KMS-11 (cell line): ENCODE data around the gene MS4A1.

Experiments used
- H2AFZ ChIP-seq: fragments of 200-600 bp; sonication (generic); 2 replicates; pipeline ENCODE4 v1.6.1; 2016; ENCODE audit warnings: antibody characterized with exemption, mixed run types, low read depth
- H3K27ac ChIP-seq: fragments of 200-600 bp; sonication (generic); 2 replicates; pipeline ENCODE4 v1.6.1; 2016; ENCODE audit warnings: mild to moderate bottlenecking, mixed run types
- H3K27me3 ChIP-seq: fragments of 200-600 bp; sonication (generic); 2 replicates; pipeline ENCODE4 v1.6.1; 2017; ENCODE audit warnings: mild to moderate bottlenecking, low read depth, mixed run types, moderate library complexity; ENCODE audit not compliant: insufficient read depth
- H3K36me3 ChIP-seq: fragments of 200-600 bp; sonication (generic); 2 replicates; pipeline ENCODE4 v1.6.1; 2017; ENCODE audit warnings: mild to moderate bottlenecking, mixed run types; ENCODE audit not compliant: insufficient read depth
- H3K4me1 ChIP-seq: fragments of 200-600 bp; sonication (generic); 2 replicates; pipeline ENCODE4 v1.6.1; 2016; ENCODE audit warnings: mild to moderate bottlenecking, low read depth, mixed run types; ENCODE audit not compliant: poor library complexity, severe bottlenecking
- H3K4me2 ChIP-seq: fragments of 200-600 bp; sonication (generic); 2 replicates; pipeline ENCODE4 v1.7.0; 2016; ENCODE audit warnings: mild to moderate bottlenecking, mixed run types
- H3K4me3 ChIP-seq: fragments of 200-600 bp; sonication (generic); IDR thresholded peaks from 2 replicates; pipeline ENCODE4 v1.6.1; 2017; ENCODE audit warnings: low read depth, low read length, mixed read lengths; ENCODE audit not compliant: insufficient read depth
- H3K79me2 ChIP-seq: fragments of 200-600 bp; sonication (generic); 2 replicates; pipeline ENCODE4 v1.6.1; 2016; ENCODE audit warnings: low read depth, mixed run types; ENCODE audit not compliant: insufficient read depth
- H3K9ac ChIP-seq: fragments of 200-600 bp; sonication (generic); 2 replicates; pipeline ENCODE4 v1.6.1; 2016; ENCODE audit warnings: mild to moderate bottlenecking, mixed run types
- H4K20me1 ChIP-seq: fragments of 200-600 bp; sonication (generic); 2 replicates; pipeline ENCODE4 v1.6.1; 2016; ENCODE audit warnings: mild to moderate bottlenecking, mixed run types; ENCODE audit not compliant: insufficient read depth
- TF ChIP-seq, protein P1 (sequence below): fragments of 200-600 bp; sonication (generic); conservative IDR thresholded peaks from 2 replicates; pipeline ENCODE4 v1.6.1; 2017; ENCODE audit warnings: low read depth, mild to moderate bottlenecking, antibody characterized with exemption, low read length, moderate library complexity, mixed read lengths

The MS4A1 gene

DNA sequence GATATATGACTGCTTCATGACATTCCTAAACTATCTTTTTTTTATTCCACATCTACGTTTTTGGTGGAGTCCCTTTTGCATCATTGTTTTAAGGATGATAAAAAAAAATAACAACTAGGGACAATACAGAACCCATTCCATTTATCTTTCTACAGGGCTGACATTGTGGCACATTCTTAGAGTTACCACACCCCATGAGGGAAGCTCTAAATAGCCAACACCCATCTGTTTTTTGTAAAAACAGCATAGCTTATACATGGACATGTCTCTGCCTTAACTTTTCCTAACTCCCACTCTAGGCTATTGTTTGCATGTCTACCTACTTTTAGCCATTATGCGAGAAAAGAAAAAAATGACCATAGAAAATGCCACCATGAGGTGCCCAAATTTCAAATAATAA is 13.2 kb downstream of the MS4A1 start:
- Histone ChIP-seq H3K4me3 (no peak overlapping the region), H2AFZ (no peak overlapping the region), H3K79me2 (no peaks in the 10 kb centered on the region), H3K27me3 (no peaks in the 10 kb centered on the region), H4K20me1 (no peaks in the 10 kb centered on the region), H3K9ac (no peak overlapping the region), H3K4me2 (no peak overlapping the region), H3K36me3 (no peaks in the 10 kb centered on the region), H3K27ac (no peak overlapping the region), H3K4me1 (no peaks in the 10 kb centered on the region)
- TF ChIP-seq, protein P1, sequence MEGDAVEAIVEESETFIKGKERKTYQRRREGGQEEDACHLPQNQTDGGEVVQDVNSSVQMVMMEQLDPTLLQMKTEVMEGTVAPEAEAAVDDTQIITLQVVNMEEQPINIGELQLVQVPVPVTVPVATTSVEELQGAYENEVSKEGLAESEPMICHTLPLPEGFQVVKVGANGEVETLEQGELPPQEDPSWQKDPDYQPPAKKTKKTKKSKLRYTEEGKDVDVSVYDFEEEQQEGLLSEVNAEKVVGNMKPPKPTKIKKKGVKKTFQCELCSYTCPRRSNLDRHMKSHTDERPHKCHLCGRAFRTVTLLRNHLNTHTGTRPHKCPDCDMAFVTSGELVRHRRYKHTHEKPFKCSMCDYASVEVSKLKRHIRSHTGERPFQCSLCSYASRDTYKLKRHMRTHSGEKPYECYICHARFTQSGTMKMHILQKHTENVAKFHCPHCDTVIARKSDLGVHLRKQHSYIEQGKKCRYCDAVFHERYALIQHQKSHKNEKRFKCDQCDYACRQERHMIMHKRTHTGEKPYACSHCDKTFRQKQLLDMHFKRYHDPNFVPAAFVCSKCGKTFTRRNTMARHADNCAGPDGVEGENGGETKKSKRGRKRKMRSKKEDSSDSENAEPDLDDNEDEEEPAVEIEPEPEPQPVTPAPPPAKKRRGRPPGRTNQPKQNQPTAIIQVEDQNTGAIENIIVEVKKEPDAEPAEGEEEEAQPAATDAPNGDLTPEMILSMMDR, result no peak

DNA sequence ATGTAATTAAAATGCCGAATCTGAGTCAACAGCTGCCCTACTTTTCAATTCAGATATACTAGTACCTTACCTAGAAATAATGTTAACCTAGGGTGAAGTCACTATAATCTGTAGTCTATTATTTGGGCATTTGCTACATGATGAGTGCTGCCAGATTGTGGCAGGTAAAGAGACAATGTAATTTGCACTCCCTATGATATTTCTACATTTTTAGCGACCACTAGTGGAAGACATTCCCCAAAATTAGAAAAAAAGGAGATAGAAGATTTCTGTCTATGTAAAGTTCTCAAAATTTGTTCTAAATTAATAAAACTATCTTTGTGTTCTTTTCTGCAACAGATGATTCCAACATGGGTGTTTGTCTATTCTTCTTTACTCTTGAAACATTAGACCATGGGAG is 14.1 kb downstream of the MS4A1 start:
- H3K4me3 ChIP-seq, result no peak overlapping the region
- no peaks in the 10 kb centered on the region for H3K4me1 ChIP-seq
- no peak overlapping the region for H3K27ac ChIP-seq
- H3K4me2 ChIP-seq, result no peak overlapping the region
- no peaks in the 10 kb centered on the region for H3K36me3 ChIP-seq
- H3K9ac ChIP-seq, result no peak overlapping the region
- TF ChIP-seq, protein P1, result no peak
- H3K79me2 ChIP-seq, result no peaks in the 10 kb centered on the region
- H4K20me1 ChIP-seq, result no peaks in the 10 kb centered on the region
- H3K27me3 ChIP-seq, result no peaks in the 10 kb centered on the region
- H2AFZ ChIP-seq, result no peak overlapping the region

DNA sequence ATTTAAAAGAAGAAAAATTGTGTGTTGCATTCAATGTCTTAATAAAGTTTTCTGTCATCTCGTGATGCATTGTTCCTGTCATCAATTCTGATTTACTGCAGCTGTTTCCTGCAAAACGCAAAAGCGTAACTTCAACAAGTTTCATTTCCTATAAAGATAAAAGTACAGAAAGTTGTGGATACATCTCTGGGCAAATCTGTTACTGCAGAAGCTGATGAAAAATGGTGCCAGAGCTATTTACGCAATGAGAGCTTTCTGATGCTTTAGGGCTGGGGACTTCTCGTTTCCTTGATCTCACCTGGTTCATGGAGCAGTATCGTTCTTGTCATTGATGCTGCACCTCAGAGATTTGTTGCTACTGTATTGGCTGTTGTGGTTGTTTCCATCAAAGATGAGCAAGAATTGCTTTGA is 21.4 kb downstream of the MS4A1 start:
- H3K4me3 ChIP-seq, result no peak overlapping the region
- TF ChIP-seq, protein P1, result no peak
- no peak overlapping the region for H2AFZ ChIP-seq
- H3K4me2 ChIP-seq, result no peak overlapping the region
- no peaks in the 10 kb centered on the region for H3K4me1 ChIP-seq
- no peak overlapping the region for H3K27ac ChIP-seq
- no peaks in the 10 kb centered on the region for H3K36me3 ChIP-seq
- H3K27me3 ChIP-seq, result no peaks in the 10 kb centered on the region
- no peaks in the 10 kb centered on the region for H4K20me1 ChIP-seq
- no peak overlapping the region for H3K9ac ChIP-seq
- no peaks in the 10 kb centered on the region for H3K79me2 ChIP-seq

DNA sequence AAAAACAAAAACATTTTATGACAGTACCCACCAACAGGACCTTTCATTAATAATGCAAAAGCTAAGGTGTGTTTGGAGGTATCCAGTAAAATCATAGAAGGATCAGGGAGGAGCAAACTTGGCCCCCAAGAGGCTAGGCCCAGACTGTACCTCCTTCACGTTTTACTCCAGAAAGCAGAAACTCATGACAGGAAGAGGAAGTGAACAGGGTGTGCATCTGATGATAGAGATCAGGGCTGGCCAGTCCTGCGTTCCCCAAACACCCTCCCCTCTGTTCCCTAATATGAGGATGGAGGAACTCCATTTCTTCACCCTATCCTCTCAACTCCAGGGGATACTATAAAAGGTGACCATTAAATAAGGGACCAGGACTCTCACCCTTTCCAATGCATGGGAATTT is 26.7 kb downstream of the MS4A1 start:
- Histone ChIP-seq H3K4me2 (no peak overlapping the region), H3K4me3 (no peak overlapping the region), H3K4me1 (peaks cover 3% of the 10 kb centered on the region)

More for the DNA sequence above, 26.7 kb downstream of the MS4A1 start:
- Histone ChIP-seq H3K9ac (no peak overlapping the region), H2AFZ (no peak overlapping the region), H3K79me2 (no peaks in the 10 kb centered on the region), H3K27ac (no peak overlapping the region), H3K27me3 (no peaks in the 10 kb centered on the region), H4K20me1 (no peaks in the 10 kb centered on the region), H3K36me3 (no peaks in the 10 kb centered on the region)
- TF ChIP-seq, protein P1, result no peak
